ENCODE data around the gene CCDC124.

GRCh38 chr19:17937371-17937900, 4.6 kb downstream of the CCDC124 start:
- TF ChIP-seq CTCF (conservative IDR thresholded peaks at IDR 0.05) = no peak
- TF ChIP-seq ZFX (IDR thresholded peaks at IDR 0.05) = no peak
